ENCODE results near the gene WAS.

WAS gene

DNA sequence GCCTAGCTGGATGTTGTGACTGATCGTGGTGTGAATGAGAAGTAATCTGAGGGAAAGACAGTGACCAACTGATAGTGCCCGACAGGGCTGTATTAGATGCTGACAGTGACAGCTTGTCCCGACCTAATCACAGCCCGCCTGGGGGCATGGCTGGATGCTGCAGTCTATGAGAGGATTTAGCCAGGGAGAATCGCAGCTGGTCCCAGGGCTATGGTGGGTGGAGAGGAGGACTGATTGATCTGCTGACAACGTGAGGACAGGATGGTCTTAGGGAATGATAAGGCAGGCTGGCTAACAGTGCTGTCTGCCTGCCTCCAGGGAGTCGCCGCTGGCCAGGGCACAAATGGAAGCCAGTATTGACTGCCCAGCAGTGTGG, 12.3 kb downstream of the WAS start:
- Histone ChIP-seq H3K18ac (ENCODE audit: low read length) (no peak overlapping the region), H3K27me3 (ENCODE audit: insufficient read depth, low read length, poor library complexity) (no peaks in the 10 kb centered on the region)

DNA sequence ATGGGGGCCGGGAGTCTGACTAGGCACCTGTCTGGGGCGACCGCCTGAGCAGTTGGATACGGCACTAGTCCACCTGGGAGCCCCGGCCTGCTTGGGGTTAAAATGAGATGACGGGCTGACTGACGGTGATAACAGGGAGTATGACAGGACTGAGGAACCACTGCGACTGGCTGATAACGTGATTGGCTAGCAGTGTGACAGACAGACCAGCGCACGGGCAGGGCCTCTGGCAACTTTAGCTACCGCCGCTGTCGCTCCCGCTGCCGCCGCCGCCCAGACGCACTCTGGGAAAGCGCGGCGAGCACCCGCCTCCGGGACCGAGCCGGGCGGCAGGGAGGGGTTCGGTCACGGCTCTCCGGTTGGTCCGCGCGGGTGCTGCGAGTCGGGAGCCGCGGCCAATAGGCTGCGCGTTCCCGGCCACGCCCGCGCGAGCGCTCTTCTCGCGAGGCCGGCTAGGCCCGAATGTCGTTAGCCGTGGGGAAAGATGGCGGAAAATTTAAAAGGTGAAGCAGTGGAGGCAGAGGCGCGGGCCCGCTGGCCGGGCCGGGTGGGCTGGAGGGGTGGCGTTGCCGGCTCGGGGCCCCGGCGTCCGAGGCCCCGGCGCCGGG, 12.8 kb downstream of the WAS start, which contains the start of gene SUV39H1:
Gene SUV39H1 (plus strand): TSS at position 434 of the 608 bp plus-strand sequence. CDS start 51 bp downstream, at position 485.
- H3K4me1 ChIP-seq (ENCODE audit: control insufficient read depth, low read depth, low read length) = no peaks in the 10 kb centered on the region
- H3K4me3 ChIP-seq (ENCODE audit: low read length) = peak within 1 kb of the TSS; percentile 74
- peak; percentile 89 for DNase-seq
- H2BK15ac ChIP-seq (replicated peaks; ENCODE audit: low read depth) = no peak within 1 kb of the TSS
- no peak within 1 kb of the TSS for H2BK5ac ChIP-seq (ENCODE audit: low read length)
- H4K8ac ChIP-seq (ENCODE audit: low read depth, low read length) = no peak within 1 kb of the TSS
- no peak within 1 kb of the TSS for H2AK5ac ChIP-seq (ENCODE audit: low read length)
- H3K36me3 ChIP-seq (ENCODE audit: control insufficient read depth, insufficient read depth, low read length) = no peaks in the 10 kb centered on the region
- peak within 1 kb of the TSS; percentile 62 for H2BK120ac ChIP-seq (ENCODE audit: low read depth, low read length)
- peak within 1 kb of the TSS; percentile 80 for H3K56ac ChIP-seq (ENCODE audit: low read length)
- peak within 1 kb of the TSS; percentile 44 for H3K4me2 ChIP-seq (ENCODE audit: low read length)
- no peak within 1 kb of the TSS for H4K5ac ChIP-seq (ENCODE audit: low read length)
- no peak within 1 kb of the TSS for H3K23ac ChIP-seq (ENCODE audit: low read length)
- WGBS (ENCODE audit: extremely low coverage, insufficient coverage, low lambda C conversion rate) = no CpG with 5 or more reads among the region's 66 CpGs
- peak within 1 kb of the TSS; percentile 88 for H3K4ac ChIP-seq (ENCODE audit: low read depth, low read length)
- H3K79me1 ChIP-seq (ENCODE audit: low read length) = no peaks in the 10 kb centered on the region
- no peaks in the 10 kb centered on the region for H3K27me3 ChIP-seq (ENCODE audit: insufficient read depth, low read length, poor library complexity)
- H3K27ac ChIP-seq (ENCODE audit: low read depth, low read length) = peak within 1 kb of the TSS; percentile 73
- H3K79me2 ChIP-seq (ENCODE audit: control insufficient read depth, insufficient read depth, low read length) = no peaks in the 10 kb centered on the region
- peak within 1 kb of the TSS; percentile 77 for H3K9ac ChIP-seq (ENCODE audit: low read length)
- peak within 1 kb of the TSS; percentile 95 for H3K18ac ChIP-seq (ENCODE audit: low read length)

More for the DNA sequence above, 12.3 kb downstream of the WAS start:
- H3K79me2 ChIP-seq (ENCODE audit: control insufficient read depth, insufficient read depth, low read length) = no peaks in the 10 kb centered on the region
- H2BK15ac ChIP-seq (replicated peaks; ENCODE audit: low read depth) = no peak overlapping the region
- peak overlapping the region; percentile 80 for H3K56ac ChIP-seq (ENCODE audit: low read length)
- no peak overlapping the region for H4K5ac ChIP-seq (ENCODE audit: low read length)
- no peak overlapping the region for H2AK5ac ChIP-seq (ENCODE audit: low read length)
- H4K8ac ChIP-seq (ENCODE audit: low read depth, low read length) = no peak overlapping the region
- peak; percentile 47 for DNase-seq
- peak overlapping the region; percentile 36 for H3K27ac ChIP-seq (ENCODE audit: low read depth, low read length)
- peak overlapping the region; percentile 66 for H3K9ac ChIP-seq (ENCODE audit: low read length)
- H3K4me2 ChIP-seq (ENCODE audit: low read length) = peak overlapping the region; percentile 44
- no peak overlapping the region for H2BK5ac ChIP-seq (ENCODE audit: low read length)
- H3K23ac ChIP-seq (ENCODE audit: low read length) = no peak overlapping the region
- peak overlapping the region; percentile 25 for H3K4me3 ChIP-seq (ENCODE audit: low read length)
- WGBS (ENCODE audit: extremely low coverage, insufficient coverage, low lambda C conversion rate) = no CpG with 5 or more reads among the region's 8 CpGs
- no peak overlapping the region for H3K4ac ChIP-seq (ENCODE audit: low read depth, low read length)
- no peaks in the 10 kb centered on the region for H3K36me3 ChIP-seq (ENCODE audit: control insufficient read depth, insufficient read depth, low read length)
- H2BK120ac ChIP-seq (ENCODE audit: low read depth, low read length) = no peak overlapping the region
- H3K79me1 ChIP-seq (ENCODE audit: low read length) = no peaks in the 10 kb centered on the region
- no peaks in the 10 kb centered on the region for H3K4me1 ChIP-seq (ENCODE audit: control insufficient read depth, low read depth, low read length)

DNA sequence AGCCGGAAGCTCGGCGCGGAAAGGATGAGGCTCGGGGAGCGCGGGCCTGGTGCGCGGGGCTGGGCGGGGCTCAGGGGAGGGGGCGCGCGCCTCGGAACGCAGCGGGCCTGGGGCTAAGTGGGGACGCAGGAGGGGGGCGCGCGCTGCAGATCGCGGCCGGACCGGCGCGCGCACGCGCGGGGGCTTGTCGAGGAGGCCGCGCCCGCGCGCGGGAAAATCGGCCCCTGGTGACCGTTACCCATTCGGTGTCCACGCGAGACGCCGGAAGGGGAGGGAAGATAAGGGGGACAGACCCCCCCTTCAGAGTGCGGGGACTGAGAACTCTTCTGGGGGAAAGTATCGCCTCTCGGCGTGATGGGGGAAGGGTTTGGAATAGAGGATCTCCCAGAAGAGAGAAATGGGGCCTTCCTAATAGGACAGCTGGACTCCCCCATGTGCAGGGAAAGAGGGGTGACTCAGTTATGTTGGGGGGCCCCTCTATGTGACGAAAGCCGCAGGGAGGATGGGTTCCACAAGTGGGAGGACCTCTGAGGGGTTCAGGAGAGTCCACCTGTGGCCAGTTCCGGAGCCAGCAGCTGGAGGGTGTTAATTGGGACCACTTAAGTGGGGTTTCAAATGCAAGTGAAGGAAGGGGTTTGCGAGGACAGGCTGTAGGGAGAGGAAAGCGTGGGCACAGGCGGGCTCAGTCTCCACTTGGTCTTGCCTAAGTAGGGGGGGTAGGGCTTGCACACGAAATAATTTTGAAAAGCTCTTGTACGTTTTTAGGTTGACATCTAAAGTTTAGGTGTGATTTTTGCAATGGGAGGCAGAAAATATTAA, 13.5 kb downstream of the WAS start:
- H4K8ac ChIP-seq (ENCODE audit: low read depth, low read length) = no peak overlapping the region
- DNase-seq = no peak
- H3K79me1 ChIP-seq (ENCODE audit: low read length) = no peaks in the 10 kb centered on the region
- H3K27ac ChIP-seq (ENCODE audit: low read depth, low read length) = peak overlapping the region; percentile 73
- no peak overlapping the region for H3K23ac ChIP-seq (ENCODE audit: low read length)
- H3K79me2 ChIP-seq (ENCODE audit: control insufficient read depth, insufficient read depth, low read length) = no peaks in the 10 kb centered on the region
- H3K4me1 ChIP-seq (ENCODE audit: control insufficient read depth, low read depth, low read length) = no peaks in the 10 kb centered on the region
- no peak overlapping the region for H4K5ac ChIP-seq (ENCODE audit: low read length)
- no peak overlapping the region for H2BK15ac ChIP-seq (replicated peaks; ENCODE audit: low read depth)
- no peak overlapping the region for H2BK5ac ChIP-seq (ENCODE audit: low read length)
- H3K9ac ChIP-seq (ENCODE audit: low read length) = peak overlapping the region; percentile 77
- H3K36me3 ChIP-seq (ENCODE audit: control insufficient read depth, insufficient read depth, low read length) = no peaks in the 10 kb centered on the region
- H3K56ac ChIP-seq (ENCODE audit: low read length) = peak overlapping the region; percentile 78
- no peaks in the 10 kb centered on the region for H3K27me3 ChIP-seq (ENCODE audit: insufficient read depth, low read length, poor library complexity)
- H3K4me3 ChIP-seq (ENCODE audit: low read length) = peak overlapping the region; percentile 74
- peak overlapping the region; percentile 32 for H3K4me2 ChIP-seq (ENCODE audit: low read length)
- no peak overlapping the region for H2AK5ac ChIP-seq (ENCODE audit: low read length)
- peak overlapping the region; percentile 62 for H2BK120ac ChIP-seq (ENCODE audit: low read depth, low read length)
- H3K18ac ChIP-seq (ENCODE audit: low read length) = peak overlapping the region; percentile 95
- peak overlapping the region; percentile 88 for H3K4ac ChIP-seq (ENCODE audit: low read depth, low read length)
- no CpG with 5 or more reads among the region's 56 CpGs for WGBS (ENCODE audit: extremely low coverage, insufficient coverage, low lambda C conversion rate)

DNA sequence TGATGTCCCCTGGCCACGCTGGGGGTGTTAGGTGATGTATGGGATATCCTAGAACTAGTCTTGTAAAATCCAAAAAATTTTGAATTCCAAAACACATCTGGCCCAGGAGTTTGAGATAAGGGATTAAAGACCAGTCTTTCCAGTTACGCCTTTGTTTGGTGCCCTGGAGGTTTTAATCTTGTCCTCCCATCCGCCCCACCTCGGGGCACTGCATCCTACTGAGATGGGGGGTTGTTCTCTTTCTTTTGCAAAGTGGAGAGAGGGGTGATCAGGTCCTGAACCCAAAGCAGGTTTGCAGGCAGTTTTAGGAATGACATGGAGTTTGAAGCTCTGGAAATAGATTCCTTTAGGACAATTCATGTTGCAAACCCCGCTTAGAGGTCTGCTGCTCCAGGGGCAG, 14.7 kb downstream of the WAS start:
- H4K5ac ChIP-seq (ENCODE audit: low read length) = no peak overlapping the region
- no peak overlapping the region for H3K56ac ChIP-seq (ENCODE audit: low read length)
- no peak overlapping the region for H2AK5ac ChIP-seq (ENCODE audit: low read length)
- H3K27me3 ChIP-seq (ENCODE audit: insufficient read depth, low read length, poor library complexity) = no peaks in the 10 kb centered on the region
- H2BK120ac ChIP-seq (ENCODE audit: low read depth, low read length) = no peak overlapping the region
- no peak overlapping the region for H3K4me3 ChIP-seq (ENCODE audit: low read length)
- no peaks in the 10 kb centered on the region for H3K36me3 ChIP-seq (ENCODE audit: control insufficient read depth, insufficient read depth, low read length)
- H3K23ac ChIP-seq (ENCODE audit: low read length) = no peak overlapping the region
- H3K9ac ChIP-seq (ENCODE audit: low read length) = no peak overlapping the region
- H3K4me1 ChIP-seq (ENCODE audit: control insufficient read depth, low read depth, low read length) = no peaks in the 10 kb centered on the region
- H2BK5ac ChIP-seq (ENCODE audit: low read length) = no peak overlapping the region
- H3K18ac ChIP-seq (ENCODE audit: low read length) = no peak overlapping the region
- no peak overlapping the region for H3K27ac ChIP-seq (ENCODE audit: low read depth, low read length)
- H3K79me1 ChIP-seq (ENCODE audit: low read length) = no peaks in the 10 kb centered on the region
- no peak overlapping the region for H3K4ac ChIP-seq (ENCODE audit: low read depth, low read length)
- WGBS (ENCODE audit: extremely low coverage, insufficient coverage, low lambda C conversion rate) = no CpG with 5 or more reads among the region's 5 CpGs
- H4K8ac ChIP-seq (ENCODE audit: low read depth, low read length) = no peak overlapping the region
- H2BK15ac ChIP-seq (replicated peaks; ENCODE audit: low read depth) = no peak overlapping the region
- DNase-seq = peak; percentile 10
- no peaks in the 10 kb centered on the region for H3K79me2 ChIP-seq (ENCODE audit: control insufficient read depth, insufficient read depth, low read length)
- no peak overlapping the region for H3K4me2 ChIP-seq (ENCODE audit: low read length)

DNA sequence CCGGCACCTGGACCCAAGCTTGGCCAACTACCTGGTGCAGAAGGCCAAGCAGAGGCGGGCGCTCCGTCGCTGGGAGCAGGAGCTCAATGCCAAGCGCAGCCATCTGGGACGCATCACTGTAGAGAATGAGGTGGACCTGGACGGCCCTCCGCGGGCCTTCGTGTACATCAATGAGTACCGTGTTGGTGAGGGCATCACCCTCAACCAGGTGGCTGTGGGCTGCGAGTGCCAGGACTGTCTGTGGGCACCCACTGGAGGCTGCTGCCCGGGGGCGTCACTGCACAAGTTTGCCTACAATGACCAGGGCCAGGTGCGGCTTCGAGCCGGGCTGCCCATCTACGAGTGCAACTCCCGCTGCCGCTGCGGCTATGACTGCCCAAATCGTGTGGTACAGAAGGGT, 16.6 kb downstream of the WAS start:
- Histone ChIP-seq H3K9ac (ENCODE audit: low read length) (no peak overlapping the region), H3K79me2 (ENCODE audit: control insufficient read depth, insufficient read depth, low read length) (no peaks in the 10 kb centered on the region), H3K4me3 (ENCODE audit: low read length) (no peak overlapping the region), H3K23ac (ENCODE audit: low read length) (no peak overlapping the region), H4K8ac (ENCODE audit: low read depth, low read length) (no peak overlapping the region), H4K5ac (ENCODE audit: low read length) (no peak overlapping the region), H2AK5ac (ENCODE audit: low read length) (no peak overlapping the region), H3K4me2 (ENCODE audit: low read length) (no peak overlapping the region), H3K56ac (ENCODE audit: low read length) (no peak overlapping the region), H3K27ac (ENCODE audit: low read depth, low read length) (no peak overlapping the region), H2BK5ac (ENCODE audit: low read length) (no peak overlapping the region), H3K79me1 (ENCODE audit: low read length) (no peaks in the 10 kb centered on the region), H3K4me1 (ENCODE audit: control insufficient read depth, low read depth, low read length) (no peaks in the 10 kb centered on the region), H2BK120ac (ENCODE audit: low read depth, low read length) (no peak overlapping the region), H2BK15ac (replicated peaks; ENCODE audit: low read depth) (no peak overlapping the region), H3K27me3 (ENCODE audit: insufficient read depth, low read length, poor library complexity) (no peaks in the 10 kb centered on the region), H3K36me3 (ENCODE audit: control insufficient read depth, insufficient read depth, low read length) (no peaks in the 10 kb centered on the region), H3K4ac (ENCODE audit: low read depth, low read length) (no peak overlapping the region), H3K18ac (ENCODE audit: low read length) (no peak overlapping the region)
- DNase-seq = no peak
- no CpG with 5 or more reads among the region's 23 CpGs for WGBS (ENCODE audit: extremely low coverage, insufficient coverage, low lambda C conversion rate)

Data from mesendoderm (in vitro differentiated cells).